ENCODE results near the gene KCNQ5.

KCNQ5 gene

GRCh38 chr6:72792692-72793091 is 170.8 kb downstream of the KCNQ5 start:
- H3K79me2 ChIP-seq (ENCODE audit: low read length) = no peaks in the 10 kb centered on the region
- no peaks in the 10 kb centered on the region for H3K9me3 ChIP-seq (ENCODE audit: insufficient read depth, low read length)
- H3K27me3 ChIP-seq (ENCODE audit: low read depth, low read length) = no peaks in the 10 kb centered on the region
- no peak overlapping the region for H3K4me2 ChIP-seq (ENCODE audit: low read length)
- no peak for TF ChIP-seq EZH2phosphoT487 (IDR thresholded peaks at IDR 0.05; ENCODE audit: low read depth)
- no peak for TF ChIP-seq CTCF (IDR thresholded peaks at IDR 0.05; ENCODE audit: low read depth, low read length)
- H3K4me1 ChIP-seq (ENCODE audit: low read length) = no peaks in the 10 kb centered on the region
- H3K4me3 ChIP-seq (ENCODE audit: low read length) = no peak overlapping the region
- no peak overlapping the region for H3K9ac ChIP-seq (ENCODE audit: low read length)
- no peak overlapping the region for H2AFZ ChIP-seq (ENCODE audit: low read depth, low read length)
- H3K27ac ChIP-seq (ENCODE audit: low read length) = no peak overlapping the region
- H3K36me3 ChIP-seq (replicated peaks; ENCODE audit: low read depth, low read length) = no peaks in the 10 kb centered on the region
- H4K20me1 ChIP-seq (ENCODE audit: insufficient read depth, low read length) = no peaks in the 10 kb centered on the region

DNA sequence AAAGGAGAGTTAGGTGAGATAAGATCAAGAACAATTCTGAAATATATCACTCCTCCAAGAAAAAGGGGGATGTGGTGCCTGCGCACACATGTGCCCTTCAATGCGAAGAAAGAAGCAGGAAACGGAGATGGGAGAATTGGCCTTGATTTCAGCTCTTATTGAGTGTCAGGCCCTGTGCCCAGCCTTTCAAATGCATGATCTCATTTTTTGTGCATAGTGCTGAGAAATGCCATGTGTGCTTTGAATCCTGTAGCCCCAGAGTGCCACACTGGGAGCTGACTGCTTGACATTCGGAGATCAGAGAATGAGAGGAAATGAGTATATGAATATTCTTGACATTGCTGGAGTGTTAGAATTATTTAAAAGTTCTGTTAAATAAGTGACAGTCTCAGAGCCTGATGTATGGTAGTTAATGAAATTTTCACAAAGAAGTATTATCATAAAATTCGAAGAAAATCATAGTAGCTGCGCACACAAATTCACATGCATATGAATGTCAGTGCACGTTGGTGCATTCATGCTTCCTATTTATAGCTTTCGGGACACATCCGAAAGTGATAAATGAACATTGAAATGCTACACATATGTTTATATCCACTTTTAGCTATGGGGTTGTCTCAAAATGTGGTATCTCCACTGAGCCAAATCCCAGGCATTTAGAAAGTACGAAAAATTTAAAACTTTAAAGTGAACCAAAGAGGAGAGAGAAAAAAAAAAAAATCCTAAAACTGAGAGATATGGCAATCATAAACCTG is 172.0 kb downstream of the KCNQ5 start:
- H3K9ac ChIP-seq (ENCODE audit: low read length) = no peak overlapping the region
- no peaks in the 10 kb centered on the region for H3K79me2 ChIP-seq (ENCODE audit: low read length)
- H2AFZ ChIP-seq (ENCODE audit: low read depth, low read length) = no peak overlapping the region
- no peak overlapping the region for H3K4me2 ChIP-seq (ENCODE audit: low read length)
- 0 out of 2 replicates have a peak, but pooled peaks cover 4% of the 10 kb centered on the region for H3K4me1 ChIP-seq (ENCODE audit: low read length)
- no peaks in the 10 kb centered on the region for H3K9me3 ChIP-seq (ENCODE audit: insufficient read depth, low read length)
- no peaks in the 10 kb centered on the region for H4K20me1 ChIP-seq (ENCODE audit: insufficient read depth, low read length)
- H3K4me3 ChIP-seq (ENCODE audit: low read length) = no peak overlapping the region
- H3K27ac ChIP-seq (ENCODE audit: low read length) = no peak overlapping the region
- TF ChIP-seq CTCF (IDR thresholded peaks at IDR 0.05; ENCODE audit: low read depth, low read length) (no peak), EZH2phosphoT487 (IDR thresholded peaks at IDR 0.05; ENCODE audit: low read depth) (no peak)
- H3K36me3 ChIP-seq (replicated peaks; ENCODE audit: low read depth, low read length) = no peaks in the 10 kb centered on the region
- H3K27me3 ChIP-seq (ENCODE audit: low read depth, low read length) = no peaks in the 10 kb centered on the region

GRCh38 chr6:72798196-72798595 is 176.3 kb downstream of the KCNQ5 start:
- Histone ChIP-seq H2AFZ (ENCODE audit: low read depth, low read length) (no peak overlapping the region), H3K27me3 (ENCODE audit: low read depth, low read length) (no peaks in the 10 kb centered on the region), H3K4me3 (ENCODE audit: low read length) (no peak overlapping the region), H3K9me3 (ENCODE audit: insufficient read depth, low read length) (no peaks in the 10 kb centered on the region), H3K79me2 (ENCODE audit: low read length) (no peaks in the 10 kb centered on the region), H3K27ac (ENCODE audit: low read length) (no peak overlapping the region), H3K4me1 (ENCODE audit: low read length) (0 out of 2 replicates have a peak, but pooled peaks cover 4% of the 10 kb centered on the region), H3K4me2 (ENCODE audit: low read length) (no peak overlapping the region), H3K36me3 (replicated peaks; ENCODE audit: low read depth, low read length) (no peaks in the 10 kb centered on the region), H3K9ac (ENCODE audit: low read length) (no peak overlapping the region), H4K20me1 (ENCODE audit: insufficient read depth, low read length) (no peaks in the 10 kb centered on the region)
- no peak for TF ChIP-seq EZH2phosphoT487 (IDR thresholded peaks at IDR 0.05; ENCODE audit: low read depth)
- no peak for TF ChIP-seq CTCF (IDR thresholded peaks at IDR 0.05; ENCODE audit: low read depth, low read length)

DNA sequence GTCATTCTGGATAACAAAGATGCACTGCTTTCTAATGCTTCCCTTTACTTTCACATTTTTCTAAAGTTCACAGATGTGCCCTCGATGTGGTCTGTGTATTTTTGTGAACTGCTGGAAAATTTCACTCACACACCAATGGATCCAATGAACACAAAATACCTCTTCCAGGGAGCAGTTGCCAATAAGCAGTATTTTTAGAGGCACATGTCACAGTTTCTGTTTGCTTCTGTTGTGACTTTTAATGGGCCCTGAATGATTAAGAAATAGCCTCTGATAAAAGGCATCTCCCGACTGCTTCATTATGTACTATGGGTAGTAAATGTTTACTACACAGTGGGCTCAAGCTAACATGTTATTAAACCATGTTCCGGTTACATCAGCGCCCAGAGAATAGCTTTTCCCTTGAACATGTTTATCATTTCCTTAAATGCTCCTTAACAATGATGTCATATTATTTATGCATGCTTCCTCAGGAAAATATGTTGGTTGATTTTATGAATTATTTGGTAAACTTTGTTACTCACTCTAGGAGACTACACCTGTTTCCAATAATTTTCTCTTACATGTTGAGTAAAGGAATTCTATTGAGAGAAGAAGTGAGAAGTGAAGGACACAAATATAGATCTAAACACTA is 188.0 kb downstream of the KCNQ5 start:
- H3K79me2 ChIP-seq (ENCODE audit: low read length) = no peaks in the 10 kb centered on the region
- H3K4me1 ChIP-seq (ENCODE audit: low read length) = no peaks in the 10 kb centered on the region
- H3K4me2 ChIP-seq (ENCODE audit: low read length) = no peak overlapping the region
- no peak for TF ChIP-seq CTCF (IDR thresholded peaks at IDR 0.05; ENCODE audit: low read depth, low read length)
- no peak for TF ChIP-seq EZH2phosphoT487 (IDR thresholded peaks at IDR 0.05; ENCODE audit: low read depth)
- no peak overlapping the region for H3K9ac ChIP-seq (ENCODE audit: low read length)
- H2AFZ ChIP-seq (ENCODE audit: low read depth, low read length) = no peak overlapping the region
- H3K9me3 ChIP-seq (ENCODE audit: insufficient read depth, low read length) = no peaks in the 10 kb centered on the region
- H3K27ac ChIP-seq (ENCODE audit: low read length) = no peak overlapping the region
- H3K27me3 ChIP-seq (ENCODE audit: low read depth, low read length) = no peaks in the 10 kb centered on the region
- no peaks in the 10 kb centered on the region for H3K36me3 ChIP-seq (replicated peaks; ENCODE audit: low read depth, low read length)
- no peaks in the 10 kb centered on the region for H4K20me1 ChIP-seq (ENCODE audit: insufficient read depth, low read length)
- no peak overlapping the region for H3K4me3 ChIP-seq (ENCODE audit: low read length)
